SJSA1 (cell line): ENCODE measurements around the gene SLC6A8. TPM values are rescaled to one million over a fixed set of nuclear protein-coding genes. Genes with fewer than 3 reads are reported as not detected.
"Not testable (repeated sequence)": the region's sequence is repeated elsewhere in the genome, so short reads cannot be mapped to it uniquely, and the experiment has no call there.

ENCODE experiments used
- DNase-seq, 2 experiments: peaks; one replicate each; pipeline ENCODE4 v3.0.0-alpha.2; 2015 to 2020; ENCODE audit warnings: low spot score in 2 of 2, low read depth in 1 of 2
- H3K27ac ChIP-seq: fragments of 250-450 bp; sonication (Bioruptor Pico); 2 replicates; pipeline ENCODE4 v1.5.1; 2020; ENCODE audit warnings: mild to moderate bottlenecking, moderate library complexity
- H3K27me3 ChIP-seq: fragments of 250-450 bp; sonication (Bioruptor Pico); replicated peaks from 2 replicates; pipeline ENCODE4 v1.5.1; 2020; ENCODE audit warnings: mild to moderate bottlenecking, moderate library complexity
- H3K36me3 ChIP-seq: fragments of 250-450 bp; sonication (Bioruptor Pico); 2 replicates; pipeline ENCODE4 v1.5.1; 2020; ENCODE audit warnings: mild to moderate bottlenecking
- H3K4me1 ChIP-seq: fragments of 250-450 bp; sonication (Bioruptor Pico); replicated peaks from 2 replicates; pipeline ENCODE4 v1.6.1; 2021; ENCODE audit warnings: mild to moderate bottlenecking
- H3K4me3 ChIP-seq: fragments of 250-450 bp; sonication (Bioruptor Pico); 2 replicates; pipeline ENCODE4 v1.5.1; 2020; ENCODE audit warnings: mild to moderate bottlenecking
- H3K9me3 ChIP-seq: fragments of 250-450 bp; sonication (Bioruptor Pico); replicated peaks from 2 replicates; pipeline ENCODE4 v1.5.1; 2020; ENCODE audit warnings: mild to moderate bottlenecking
- total RNA-seq: library from RNA; depleted of rRNA; stranded (reverse); fragments of >200 nt; shearing (Covaris generic); gene quantifications from 2 replicates; pipeline ENCODE4 v1.2.3, GENCODE V29; 2014; rRNA removed

The SLC6A8 gene
- total RNA-seq, 1 experiment from 2014 or later: 2.7 TPM

DNA sequence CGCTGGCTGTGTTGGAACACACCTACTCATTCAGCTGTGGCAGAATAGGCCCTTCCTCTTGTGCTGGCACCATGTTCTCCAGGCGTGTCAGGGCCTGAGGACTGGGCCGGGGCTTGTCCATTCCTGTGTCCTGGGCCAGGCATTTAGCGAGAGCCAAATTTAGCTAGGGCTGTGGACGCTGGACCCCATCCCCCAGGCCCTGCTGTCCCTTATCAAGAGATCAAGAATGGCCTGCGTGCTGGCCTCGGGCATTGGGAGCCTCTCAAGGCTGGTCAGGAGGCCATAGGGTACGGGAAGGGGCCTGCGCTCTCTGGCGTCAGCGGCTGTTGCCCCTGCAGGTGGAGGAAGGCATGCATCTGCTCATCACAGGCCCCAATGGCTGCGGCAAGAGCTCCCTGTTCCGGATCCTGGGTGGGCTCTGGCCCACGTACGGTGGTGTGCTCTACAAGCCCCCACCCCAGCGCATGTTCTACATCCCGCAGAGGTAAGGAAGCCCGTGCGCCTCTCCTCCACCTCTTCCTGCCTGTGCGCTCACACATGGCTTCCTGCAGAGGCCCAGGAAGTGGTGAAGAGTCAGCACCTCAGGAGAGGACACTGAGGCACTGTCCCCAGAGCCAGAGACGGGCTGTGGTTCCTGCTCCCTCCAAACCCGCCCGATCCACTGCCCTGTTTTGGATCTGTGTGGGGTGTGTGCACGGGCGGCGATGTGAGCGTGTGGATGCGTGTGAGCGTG, 52.2 kb downstream of the SLC6A8 start:
- Histone ChIP-seq H3K4me1 (no peaks in the 10 kb centered on the region), H3K27me3 (no peaks in the 10 kb centered on the region), H3K27ac (no peak overlapping the region), H3K9me3 (no peaks in the 10 kb centered on the region), H3K4me3 (no peak overlapping the region), H3K36me3 (no peaks in the 10 kb centered on the region)
- no peak for DNase-seq

DNA sequence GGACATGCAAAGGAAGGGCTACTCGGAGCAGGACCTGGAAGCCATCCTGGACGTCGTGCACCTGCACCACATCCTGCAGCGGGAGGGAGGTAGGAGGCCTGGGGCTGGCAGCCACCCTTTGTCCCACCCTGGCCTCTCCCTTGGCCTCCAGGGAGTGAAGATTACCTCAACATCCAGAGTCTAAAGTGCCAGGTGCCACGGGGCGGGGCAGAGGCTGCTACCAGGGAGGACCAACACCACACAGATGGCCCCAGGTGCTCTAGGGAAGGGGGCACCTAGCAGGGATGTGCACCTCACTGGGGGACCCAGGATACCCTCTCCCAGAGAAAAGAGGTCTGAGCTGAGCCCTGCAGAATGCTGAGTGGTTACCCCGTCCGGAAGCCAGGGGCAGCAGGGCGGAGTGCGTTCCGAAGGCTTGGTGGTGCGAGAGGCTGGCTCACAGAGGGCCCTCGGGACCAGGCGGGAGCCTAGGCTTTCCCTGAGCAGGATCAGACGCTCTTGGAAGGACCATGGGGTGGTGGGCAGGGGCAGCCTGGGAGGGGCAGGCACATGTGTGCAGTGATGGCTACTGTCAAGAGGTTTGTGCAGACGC, 53.0 kb downstream of the SLC6A8 start:
- H3K4me3 ChIP-seq: no peak overlapping the region
- H3K27me3 ChIP-seq: no peaks in the 10 kb centered on the region
- H3K9me3 ChIP-seq: no peaks in the 10 kb centered on the region
- no peak overlapping the region for H3K27ac ChIP-seq
- H3K4me1 ChIP-seq: no peaks in the 10 kb centered on the region
- DNase-seq: no peak
- H3K36me3 ChIP-seq: no peaks in the 10 kb centered on the region

DNA sequence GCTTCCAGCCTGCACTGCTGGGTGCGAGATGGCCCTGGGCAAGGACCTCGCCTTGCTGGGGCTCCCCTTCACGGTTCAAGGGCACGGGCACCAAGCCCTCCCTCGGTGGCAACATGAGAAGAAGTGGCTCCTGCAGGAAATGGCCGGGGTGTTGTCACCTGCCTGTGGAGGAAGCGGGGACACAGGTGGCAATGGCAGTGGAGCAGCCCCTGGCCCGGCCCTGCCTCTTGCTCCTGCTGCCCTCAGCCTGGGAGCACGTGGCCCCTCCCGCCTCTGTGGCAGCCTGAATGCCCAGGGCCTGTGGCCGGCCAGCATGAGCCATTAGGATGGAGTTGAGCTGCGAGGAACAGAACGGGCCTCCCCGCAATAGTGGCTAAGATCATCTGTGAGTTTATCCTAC, 53.7 kb downstream of the SLC6A8 start:
- H3K4me1 ChIP-seq: no peaks in the 10 kb centered on the region
- no peak overlapping the region for H3K27ac ChIP-seq
- H3K27me3 ChIP-seq: no peaks in the 10 kb centered on the region
- H3K4me3 ChIP-seq: no peak overlapping the region
- no peaks in the 10 kb centered on the region for H3K9me3 ChIP-seq
- no peak for DNase-seq
- no peaks in the 10 kb centered on the region for H3K36me3 ChIP-seq

GRCh38 chrX:153742111-153742510, 54.4 kb downstream of the SLC6A8 start:
- not testable (repeated sequence) for H3K4me1 ChIP-seq, H3K9me3 ChIP-seq, H3K27ac ChIP-seq, H3K27me3 ChIP-seq, H3K36me3 ChIP-seq, H3K4me3 ChIP-seq, DNase-seq

GRCh38 chrX:153742796-153743467, 55.2 kb downstream of the SLC6A8 start:
- not testable (repeated sequence) for H3K4me3 ChIP-seq, DNase-seq, H3K36me3 ChIP-seq, H3K27me3 ChIP-seq, H3K9me3 ChIP-seq, H3K4me1 ChIP-seq, H3K27ac ChIP-seq

- not testable (repeated sequence) for H3K27ac ChIP-seq, H3K36me3 ChIP-seq, H3K4me3 ChIP-seq, DNase-seq, H3K9me3 ChIP-seq, H3K4me1 ChIP-seq, H3K27me3 ChIP-seq
Observed at GRCh38 chrX:153743468-153744209, 55.9 kb downstream of the SLC6A8 start.

DNA sequence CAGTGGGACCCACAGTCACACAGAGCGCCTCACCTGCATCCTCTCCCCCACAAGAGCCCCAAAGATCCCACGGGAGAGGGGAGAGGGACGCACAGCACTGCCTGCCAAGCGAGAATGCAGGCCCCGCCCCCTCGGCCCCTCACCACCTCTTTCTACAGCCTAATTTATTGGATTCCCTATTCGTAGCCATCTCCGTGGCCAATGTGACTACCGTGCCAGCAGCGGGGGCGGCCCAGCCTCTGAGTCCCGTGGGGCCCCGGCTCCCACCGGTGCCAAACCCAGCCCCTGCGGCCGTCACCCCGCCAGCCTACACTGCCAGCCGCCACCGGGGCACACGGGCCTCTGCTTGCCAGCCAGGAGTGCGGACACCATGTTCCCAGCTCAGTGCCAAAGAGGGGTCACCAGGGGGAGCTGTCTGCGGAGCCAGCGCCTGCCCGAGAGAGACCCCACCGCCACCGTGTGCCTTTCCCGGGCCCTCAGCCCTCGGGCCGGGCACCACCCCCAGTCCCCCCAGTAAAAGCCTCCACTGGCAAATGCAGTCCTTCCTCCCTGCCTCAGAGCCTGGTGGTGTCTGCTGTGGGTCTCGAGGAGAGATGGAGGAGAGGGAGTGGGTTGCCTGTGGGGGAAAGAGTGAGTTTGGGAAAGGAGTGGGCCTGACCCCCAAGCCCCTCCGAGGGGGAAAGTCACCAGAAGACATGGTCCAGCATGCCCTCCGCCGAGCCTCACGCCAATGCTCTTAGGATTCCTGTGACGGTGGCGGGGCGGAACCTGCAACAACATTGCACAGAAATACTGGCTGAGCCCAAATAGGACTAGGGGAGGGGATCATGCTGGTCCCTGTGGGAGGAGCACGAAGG, 56.7 kb downstream of the SLC6A8 start:
- Histone ChIP-seq H3K4me1 (no peaks in the 10 kb centered on the region), H3K4me3 (no peak overlapping the region), H3K27me3 (no peaks in the 10 kb centered on the region), H3K36me3 (no peaks in the 10 kb centered on the region), H3K27ac (no peak overlapping the region), H3K9me3 (no peaks in the 10 kb centered on the region)
- DNase-seq: no peak

- not testable (repeated sequence) for H3K4me3 ChIP-seq, H3K36me3 ChIP-seq, H3K4me1 ChIP-seq, H3K9me3 ChIP-seq, H3K27ac ChIP-seq, H3K27me3 ChIP-seq, DNase-seq
Observed at GRCh38 chrX:153745067-153745433, 57.3 kb downstream of the SLC6A8 start.

Other genes with a start within 250 kb of the SLC6A8 start
- gene TREX2, start 241.9 kb upstream of the SLC6A8 start, total RNA-seq: 0.39 TPM in 1 of 2 replicates, not detected in the other
- 34.2 and 37.5 TPM in 2 replicates for gene HAUS7, start 217.3 kb upstream of the SLC6A8 start, total RNA-seq
- 0.08 TPM in 1 of 2 replicates, not detected in the other for gene BGN, start 192.9 kb upstream of the SLC6A8 start, total RNA-seq
- not detected in 2 replicates for gene ATP2B3, start 170.3 kb upstream of the SLC6A8 start, total RNA-seq
- gene CCNQ, start 88.8 kb upstream of the SLC6A8 start, total RNA-seq: 39.9 and 49.3 TPM in 2 replicates
- gene DUSP9, start 40.7 kb upstream of the SLC6A8 start, total RNA-seq: 0.08 TPM in 1 of 2 replicates, not detected in the other
- gene PNCK, start 14.1 kb upstream of the SLC6A8 start, total RNA-seq: not detected in 2 replicates
- 188 and 249 TPM in 2 replicates for gene BCAP31, start 36.5 kb downstream of the SLC6A8 start, total RNA-seq
- gene ABCD1, start 36.9 kb downstream of the SLC6A8 start, total RNA-seq: 9.9 and 10.3 TPM in 2 replicates
- 0.03 and 1.3 TPM in 2 replicates for gene PLXNB3, start 76.3 kb downstream of the SLC6A8 start, total RNA-seq
- not detected in 2 replicates for gene SRPK3, start 93.1 kb downstream of the SLC6A8 start, total RNA-seq
- 51.0 and 80.1 TPM in 2 replicates for gene IDH3G, start 106.4 kb downstream of the SLC6A8 start, total RNA-seq
- gene SSR4, start 106.7 kb downstream of the SLC6A8 start, total RNA-seq: 139 and 225 TPM in 2 replicates
- gene PDZD4, start 142.6 kb downstream of the SLC6A8 start, total RNA-seq: 0.09 and 0.79 TPM in 2 replicates
- 0.05 TPM in 1 of 2 replicates, not detected in the other for gene L1CAM, start 198.2 kb downstream of the SLC6A8 start, total RNA-seq
- gene AVPR2, start 216.7 kb downstream of the SLC6A8 start, total RNA-seq: not detected in 2 replicates
- 0.63 TPM in 1 of 2 replicates, not detected in the other for gene ARHGAP4, start 238.3 kb downstream of the SLC6A8 start, total RNA-seq
- gene NAA10, start 247.1 kb downstream of the SLC6A8 start, total RNA-seq: 119 and 155 TPM in 2 replicates